ENCODE measurements around the gene SENP5.

SENP5 gene

DNA sequence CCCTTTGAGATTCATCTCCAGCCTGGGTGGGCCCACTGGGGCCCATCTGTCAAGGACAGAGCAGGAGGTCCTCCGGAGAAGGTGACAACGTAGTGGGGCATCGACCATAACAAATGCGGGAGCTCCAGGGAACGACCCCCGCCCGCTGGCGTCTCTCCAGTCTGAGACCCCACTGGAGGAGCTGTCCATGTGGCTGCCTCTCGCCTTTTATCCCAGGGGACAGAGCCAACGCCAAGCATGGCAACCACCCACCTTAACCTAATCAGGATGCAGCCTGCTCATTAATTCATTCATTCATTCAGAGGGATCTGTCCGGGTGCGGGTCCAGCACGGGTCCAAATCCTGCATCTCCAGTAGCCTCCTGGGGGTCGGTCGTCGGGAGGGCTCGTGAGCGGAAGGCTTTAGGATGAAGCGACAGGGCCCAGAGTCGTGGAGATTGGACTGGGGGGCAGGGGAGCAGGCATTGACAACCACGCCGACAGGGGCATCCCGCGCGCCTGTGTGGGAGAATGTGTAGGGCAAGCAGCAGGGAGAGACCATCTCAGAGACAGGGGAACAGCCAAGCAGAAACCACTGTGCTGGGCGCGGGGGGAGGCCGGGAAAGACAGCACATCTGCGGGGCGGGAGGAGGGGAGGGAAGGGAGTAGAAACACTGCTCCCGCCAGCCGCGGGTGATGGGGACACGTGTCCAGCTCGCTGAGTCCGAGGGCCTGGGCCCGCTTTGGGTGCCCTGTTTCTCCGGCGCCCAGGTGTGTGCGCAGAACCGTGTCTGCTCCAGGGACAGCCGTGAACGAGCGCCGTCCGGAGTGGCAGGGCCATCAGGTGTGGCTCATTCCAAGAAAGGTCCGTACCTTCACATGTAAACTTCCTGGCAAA is 99.0 kb downstream of the SENP5 start:
- TF ChIP-seq, protein P1, sequence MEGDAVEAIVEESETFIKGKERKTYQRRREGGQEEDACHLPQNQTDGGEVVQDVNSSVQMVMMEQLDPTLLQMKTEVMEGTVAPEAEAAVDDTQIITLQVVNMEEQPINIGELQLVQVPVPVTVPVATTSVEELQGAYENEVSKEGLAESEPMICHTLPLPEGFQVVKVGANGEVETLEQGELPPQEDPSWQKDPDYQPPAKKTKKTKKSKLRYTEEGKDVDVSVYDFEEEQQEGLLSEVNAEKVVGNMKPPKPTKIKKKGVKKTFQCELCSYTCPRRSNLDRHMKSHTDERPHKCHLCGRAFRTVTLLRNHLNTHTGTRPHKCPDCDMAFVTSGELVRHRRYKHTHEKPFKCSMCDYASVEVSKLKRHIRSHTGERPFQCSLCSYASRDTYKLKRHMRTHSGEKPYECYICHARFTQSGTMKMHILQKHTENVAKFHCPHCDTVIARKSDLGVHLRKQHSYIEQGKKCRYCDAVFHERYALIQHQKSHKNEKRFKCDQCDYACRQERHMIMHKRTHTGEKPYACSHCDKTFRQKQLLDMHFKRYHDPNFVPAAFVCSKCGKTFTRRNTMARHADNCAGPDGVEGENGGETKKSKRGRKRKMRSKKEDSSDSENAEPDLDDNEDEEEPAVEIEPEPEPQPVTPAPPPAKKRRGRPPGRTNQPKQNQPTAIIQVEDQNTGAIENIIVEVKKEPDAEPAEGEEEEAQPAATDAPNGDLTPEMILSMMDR (IDR thresholded peaks at IDR 0.05; ENCODE audit: low read depth, low read length, missing control alignments) = no peak
- no peak for DNase-seq (ENCODE audit: low read depth)
- no peak overlapping the region for H3K4me3 ChIP-seq (ENCODE audit: low read depth, low read length)

DNA sequence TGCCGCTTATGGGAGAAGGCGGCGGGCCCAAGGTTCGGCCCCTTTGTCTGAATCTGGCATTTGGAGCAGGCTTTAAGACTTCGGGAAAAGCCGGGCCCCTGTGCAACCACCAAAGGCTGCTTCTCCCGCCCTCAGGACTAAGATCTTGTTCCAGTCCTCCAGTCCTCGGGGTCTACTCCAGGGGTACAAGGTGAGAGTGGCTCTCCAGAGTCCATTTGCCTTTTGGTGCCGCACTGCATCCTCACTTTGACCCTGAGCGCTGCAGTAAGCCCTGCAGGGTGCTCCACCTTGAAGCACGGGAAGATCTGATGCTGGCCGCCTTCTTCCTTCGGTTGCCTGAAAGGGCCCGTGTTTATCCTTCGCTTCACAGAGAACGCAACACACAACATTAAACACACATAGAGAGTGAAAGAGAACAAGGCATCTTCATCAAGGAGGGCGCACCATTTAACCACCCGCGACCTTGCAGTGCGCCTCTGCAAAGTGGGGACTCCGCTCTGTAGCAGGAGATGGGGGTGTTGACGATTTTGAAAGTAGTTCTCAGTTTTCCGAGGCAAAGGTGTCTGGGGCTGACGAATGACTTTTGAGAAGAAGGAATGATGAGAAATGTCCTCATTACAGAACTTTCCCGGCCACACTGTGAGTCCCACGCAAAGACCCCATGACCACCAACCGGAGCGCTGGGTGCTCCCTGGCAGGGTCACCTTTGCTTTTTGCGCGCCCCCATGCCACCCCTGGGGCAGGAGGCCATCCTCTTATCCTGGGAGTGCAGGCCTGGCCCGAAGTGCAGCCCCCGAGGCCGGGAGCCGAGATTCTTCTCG is 99.9 kb downstream of the SENP5 start:
- DNase-seq (ENCODE audit: low read depth) = no peak
- H3K4me3 ChIP-seq (ENCODE audit: low read depth, low read length) = peak overlapping the region; percentile 61
- TF ChIP-seq, protein P1 (IDR thresholded peaks at IDR 0.05; ENCODE audit: low read depth, low read length, missing control alignments) = no peak

DNA sequence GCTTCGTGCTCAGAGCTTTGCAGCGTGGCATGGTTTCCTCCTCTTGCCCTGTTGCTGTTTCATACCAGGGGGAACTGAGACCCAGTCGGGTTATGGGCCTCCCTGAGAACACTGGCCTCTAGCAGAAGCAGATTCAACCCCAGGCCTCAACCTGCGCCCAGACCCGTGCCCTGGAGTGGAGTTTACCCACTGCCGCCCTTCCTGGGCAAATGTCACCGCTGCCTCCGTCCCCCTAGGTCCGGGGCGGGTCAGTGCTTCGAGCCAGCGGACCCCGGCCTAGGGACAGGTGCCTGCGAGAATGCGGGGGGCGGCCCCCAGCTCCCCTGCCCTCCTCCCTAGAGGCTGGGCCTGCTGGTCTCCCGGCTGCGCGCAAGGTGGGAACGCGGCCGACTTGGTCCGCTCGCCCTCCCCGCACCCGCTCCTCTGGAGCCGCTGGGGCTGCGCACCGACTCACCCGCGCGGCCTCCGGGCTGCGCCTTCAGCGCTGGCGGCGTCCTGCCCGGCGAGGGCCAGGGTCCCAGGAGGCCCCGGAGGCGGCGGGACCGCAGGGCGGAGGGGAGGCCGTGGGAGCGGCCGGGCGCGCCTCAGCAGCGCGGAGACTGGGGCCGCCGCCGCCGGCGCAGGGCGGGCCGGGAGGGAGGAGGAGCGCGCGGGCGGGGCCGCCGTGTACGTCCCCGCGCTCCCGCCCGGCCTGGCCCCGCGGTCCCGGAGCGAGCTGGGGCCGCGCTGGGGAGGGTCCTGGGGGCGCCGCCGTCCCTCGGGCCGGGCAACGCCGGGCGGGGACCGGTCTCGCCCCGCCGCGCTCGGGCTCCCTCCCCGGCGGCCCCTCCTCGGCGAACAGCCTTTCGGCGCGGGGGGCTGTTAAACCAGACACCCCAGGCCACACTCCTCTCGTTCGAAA is 100.8 kb downstream of the SENP5 start, which contains the start of gene PIGZ:
PIGZ (minus strand) TSS at position 601 of the 901 bp plus-strand sequence. CDS start 16,802 bp downstream, outside the sequence.
- TF ChIP-seq, protein P1 (IDR thresholded peaks at IDR 0.05; ENCODE audit: low read depth, low read length, missing control alignments) = no peak
- DNase-seq (ENCODE audit: low read depth) = no peak
- H3K4me3 ChIP-seq (ENCODE audit: low read depth, low read length) = peak within 1 kb of the TSS; percentile 61

DNA sequence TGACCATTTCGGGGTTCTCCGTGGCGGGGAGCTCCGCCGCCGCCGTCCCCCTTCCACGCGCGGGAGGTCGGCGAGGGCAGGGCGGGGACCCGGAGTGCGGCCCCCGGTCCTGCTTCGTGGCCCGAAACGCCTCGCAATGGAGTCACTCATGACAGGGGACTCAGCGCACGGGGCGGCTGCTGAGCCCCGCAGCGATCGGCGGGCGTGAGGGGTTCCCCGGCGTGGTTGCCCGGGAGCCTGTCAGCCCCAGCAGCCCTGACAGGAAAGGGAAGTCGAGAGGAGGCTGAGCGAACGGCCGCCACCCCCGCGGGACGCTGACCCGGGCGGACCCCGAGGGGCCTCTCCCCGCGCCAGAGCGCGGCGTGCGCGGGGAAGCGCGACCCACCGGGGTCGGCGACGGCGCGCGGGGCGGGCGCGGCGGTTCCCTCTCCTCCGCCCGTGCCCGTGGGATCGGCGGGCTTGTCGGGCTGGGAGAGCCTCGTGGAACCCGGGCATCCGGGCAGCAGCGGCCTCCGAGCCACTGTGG is 101.5 kb downstream of the SENP5 start:
- no peak for DNase-seq (ENCODE audit: low read depth)
- peak overlapping the region; percentile 61 for H3K4me3 ChIP-seq (ENCODE audit: low read depth, low read length)
- TF ChIP-seq, protein P1 (IDR thresholded peaks at IDR 0.05; ENCODE audit: low read depth, low read length, missing control alignments) = no peak

DNA sequence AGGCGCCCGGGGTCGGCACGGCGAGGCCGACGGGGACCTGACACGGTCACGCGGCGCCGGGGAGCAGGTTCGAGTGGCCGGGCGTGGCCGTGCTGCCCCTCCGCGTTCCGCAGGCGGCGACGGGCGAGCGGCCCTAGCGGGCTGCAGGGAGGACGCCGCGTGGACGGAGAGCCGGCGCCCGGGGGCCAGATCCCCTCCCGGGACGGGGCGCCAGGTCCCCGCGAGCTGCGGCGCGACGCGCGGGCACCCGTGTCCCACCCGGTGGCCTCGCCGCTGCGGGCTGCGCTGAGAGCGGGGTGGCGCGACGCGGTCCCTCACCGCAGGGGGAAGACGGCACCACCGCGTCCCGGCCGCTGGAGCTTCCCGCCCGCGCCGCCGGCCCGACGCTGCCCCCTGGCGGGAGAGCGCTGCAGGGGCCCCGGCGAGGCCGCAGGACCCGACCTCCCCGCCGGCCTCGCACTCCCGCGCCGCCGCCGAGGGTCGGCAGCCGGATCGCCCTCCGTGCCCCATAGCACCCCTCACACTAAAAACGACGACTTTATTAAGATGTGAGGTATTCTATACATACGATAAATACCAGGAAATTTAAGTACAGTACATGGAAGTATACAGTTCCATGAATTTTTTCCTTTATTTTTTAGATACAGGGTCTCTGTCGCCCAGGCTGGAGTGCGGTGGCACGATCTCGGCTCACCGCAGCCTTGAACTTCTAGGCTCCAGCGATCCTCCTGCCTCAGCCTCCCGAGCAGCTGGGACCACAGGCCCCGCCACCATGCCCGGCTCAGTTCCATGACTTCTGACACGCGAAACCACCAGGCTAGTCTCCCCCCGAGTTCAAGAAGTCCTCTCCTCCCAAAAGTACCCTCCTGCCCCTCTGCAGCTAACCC is 102.2 kb downstream of the SENP5 start:
- TF ChIP-seq, protein P1 (IDR thresholded peaks at IDR 0.05; ENCODE audit: low read depth, low read length, missing control alignments) = peak; percentile 77
- DNase-seq (ENCODE audit: low read depth) = no peak
- peak overlapping the region; percentile 61 for H3K4me3 ChIP-seq (ENCODE audit: low read depth, low read length)
